ENCODE data around the gene LHX4. TPM values are rescaled to one million over a fixed set of nuclear protein-coding genes. Genes with fewer than 3 reads are reported as not detected.

The LHX4 gene
- 0.42 to 0.48 TPM (median 0.45 TPM) in 5 replicates for total RNA-seq (2022; extraction: Qiagen RNA extraction; ENCODE audit: low read depth)

GRCh38 chr1:180229483-180230415, at the start of gene LHX4:
TSS of gene LHX4 (plus strand) at chr1:180230264. CDS start at chr1:180230530, 266 bp downstream.

Other genes starting within 250 kb of the LHX4 start
- 61.5 to 88.2 TPM (median 85.2 TPM) in 5 replicates for gene QSOX1, start 75.4 kb upstream of the LHX4 start, total RNA-seq (2022; extraction: Qiagen RNA extraction; ENCODE audit: low read depth)

All from A549 treated with CpdA at 1 μM for 4 hours (cell line).